ENCODE data around the gene TSHZ2. TPM values are rescaled to one million over a fixed set of nuclear protein-coding genes. Genes with fewer than 3 reads are reported as not detected.

TSHZ2 gene
- total RNA-seq, 1 donor from 2014 or later = 1.2 TPM

DNA sequence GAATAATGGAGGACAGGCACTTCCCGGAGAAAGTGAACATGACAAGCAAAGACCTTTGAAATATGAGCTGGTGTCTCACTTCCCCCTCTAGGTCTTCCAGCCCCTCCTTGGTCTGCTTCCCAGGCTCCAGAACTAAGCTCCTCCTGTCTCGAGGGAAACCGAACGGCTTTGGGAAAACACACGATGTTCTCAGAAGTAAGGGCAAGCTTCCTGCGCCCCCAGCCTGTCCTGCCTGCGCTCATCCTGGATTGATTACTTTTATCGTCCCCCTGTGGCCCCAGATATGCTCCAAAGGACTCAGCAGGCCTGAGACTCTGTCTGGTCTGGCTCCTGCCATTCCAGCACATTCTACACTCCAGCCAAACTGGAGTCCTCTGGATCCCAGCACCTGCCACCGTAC is 538.1 kb downstream of the TSHZ2 start:
- H3K36me3 Mint-ChIP-seq (ENCODE audit: low read depth, unreplicated experiment) = no peaks in the 10 kb centered on the region

DNA sequence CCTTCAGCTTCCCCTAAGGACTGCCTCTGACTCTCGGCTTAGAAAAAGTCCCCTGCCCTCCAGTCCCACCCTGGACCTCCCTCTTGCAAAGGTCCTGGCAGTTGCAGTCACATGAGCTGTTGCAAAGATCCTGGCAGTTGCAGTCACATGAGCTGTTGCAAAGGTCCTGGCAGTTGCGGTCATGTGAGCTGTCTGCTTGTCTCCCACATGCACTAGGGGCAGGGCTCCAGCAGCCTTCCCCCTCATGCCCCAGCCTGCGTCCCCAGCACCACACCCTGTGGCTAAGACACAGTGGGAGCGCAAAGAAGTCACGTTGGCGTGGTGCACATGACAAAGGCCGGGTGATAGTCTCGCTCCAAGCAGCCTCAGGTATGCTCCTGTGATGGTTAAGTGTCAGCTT is 538.5 kb downstream of the TSHZ2 start:
- Mint-ChIP-seq H3K9me3 (ENCODE audit: unreplicated experiment) (no peaks in the 10 kb centered on the region), H3K36me3 (ENCODE audit: low read depth, unreplicated experiment) (no peaks in the 10 kb centered on the region), H3K27me3 (ENCODE audit: low read depth, unreplicated experiment) (no peaks in the 10 kb centered on the region), H3K4me1 (ENCODE audit: low read depth, unreplicated experiment) (peaks cover 3% of the 10 kb centered on the region), H3K27ac (ENCODE audit: unreplicated experiment) (no peak overlapping the region), H3K4me3 (ENCODE audit: unreplicated experiment) (no peak overlapping the region)
- Histone ChIP-seq H3K4me3 (ENCODE audit: insufficient read depth, low read depth, low read length) (no peak overlapping the region), H3K4me2 (ENCODE audit: low read length) (no peak overlapping the region), H4K20me1 (ENCODE audit: insufficient read depth, low read length) (no peaks in the 10 kb centered on the region), H2AFZ (ENCODE audit: low read depth, low read length) (no peak overlapping the region), H3K27me3 (ENCODE audit: insufficient read depth, low read length) (no peaks in the 10 kb centered on the region), H3K27ac (ENCODE audit: low read depth, low read length) (no peak overlapping the region), H3K9ac (ENCODE audit: low read length) (no peak overlapping the region), H3K36me3 (ENCODE audit: insufficient read depth, low read length) (no peaks in the 10 kb centered on the region), H3K9me3 (ENCODE audit: insufficient read depth, low read depth, low read length) (no peaks in the 10 kb centered on the region), H3K4me1 (ENCODE audit: insufficient read depth, low read length) (no peaks in the 10 kb centered on the region), H3K79me2 (ENCODE audit: insufficient read depth, low read length) (no peaks in the 10 kb centered on the region)
- DNase-seq (ENCODE audit: low read depth) (no peak), FAIRE-seq (no peak)
- TF ChIP-seq EZH2 (IDR thresholded peaks at IDR 0.05; ENCODE audit: insufficient read depth, low read length) (no peak), CTCF (IDR thresholded peaks at IDR 0.05; ENCODE audit: insufficient read depth, low read depth, low read length) (no peak)

More for the DNA sequence above, 538.1 kb downstream of the TSHZ2 start:
- Histone ChIP-seq H3K4me3 (ENCODE audit: insufficient read depth, low read depth, low read length) (no peak overlapping the region), H4K20me1 (ENCODE audit: insufficient read depth, low read length) (no peaks in the 10 kb centered on the region), H3K27me3 (ENCODE audit: insufficient read depth, low read length) (no peaks in the 10 kb centered on the region), H3K9ac (ENCODE audit: low read length) (no peak overlapping the region), H3K9me3 (ENCODE audit: insufficient read depth, low read depth, low read length) (no peaks in the 10 kb centered on the region), H3K4me1 (ENCODE audit: insufficient read depth, low read length) (no peaks in the 10 kb centered on the region), H2AFZ (ENCODE audit: low read depth, low read length) (no peak overlapping the region), H3K4me2 (ENCODE audit: low read length) (no peak overlapping the region), H3K27ac (ENCODE audit: low read depth, low read length) (no peak overlapping the region), H3K36me3 (ENCODE audit: insufficient read depth, low read length) (no peaks in the 10 kb centered on the region), H3K79me2 (ENCODE audit: insufficient read depth, low read length) (no peaks in the 10 kb centered on the region)
- no peak overlapping the region for H3K27ac Mint-ChIP-seq (ENCODE audit: unreplicated experiment)
- no peaks in the 10 kb centered on the region for H3K27me3 Mint-ChIP-seq (ENCODE audit: low read depth, unreplicated experiment)
- DNase-seq (ENCODE audit: low read depth) = no peak
- FAIRE-seq = no peak
- TF ChIP-seq EZH2 (IDR thresholded peaks at IDR 0.05; ENCODE audit: insufficient read depth, low read length) (no peak), CTCF (IDR thresholded peaks at IDR 0.05; ENCODE audit: insufficient read depth, low read depth, low read length) (no peak)
- H3K4me1 Mint-ChIP-seq (ENCODE audit: low read depth, unreplicated experiment) = peaks cover 3% of the 10 kb centered on the region
- no peak overlapping the region for H3K4me3 Mint-ChIP-seq (ENCODE audit: unreplicated experiment)
- H3K9me3 Mint-ChIP-seq (ENCODE audit: unreplicated experiment) = no peaks in the 10 kb centered on the region

GRCh38 chr20:53512076-53512475 is 539.9 kb downstream of the TSHZ2 start:
- H4K20me1 ChIP-seq (ENCODE audit: insufficient read depth, low read length) = no peaks in the 10 kb centered on the region
- TF ChIP-seq CTCF (IDR thresholded peaks at IDR 0.05; ENCODE audit: insufficient read depth, low read depth, low read length) = no peak
- TF ChIP-seq EZH2 (IDR thresholded peaks at IDR 0.05; ENCODE audit: insufficient read depth, low read length) = no peak
- H3K79me2 ChIP-seq (ENCODE audit: insufficient read depth, low read length) = no peaks in the 10 kb centered on the region
- Mint-ChIP-seq H3K9me3 (ENCODE audit: unreplicated experiment) (no peaks in the 10 kb centered on the region), H3K36me3 (ENCODE audit: low read depth, unreplicated experiment) (no peaks in the 10 kb centered on the region), H3K27ac (ENCODE audit: unreplicated experiment) (no peak overlapping the region), H3K27me3 (ENCODE audit: low read depth, unreplicated experiment) (no peaks in the 10 kb centered on the region), H3K4me1 (ENCODE audit: low read depth, unreplicated experiment) (peaks cover 3% of the 10 kb centered on the region), H3K4me3 (ENCODE audit: unreplicated experiment) (no peak overlapping the region)
- H3K4me1 ChIP-seq (ENCODE audit: insufficient read depth, low read length) = no peaks in the 10 kb centered on the region
- H3K27ac ChIP-seq (ENCODE audit: low read depth, low read length) = no peak overlapping the region
- H3K4me3 ChIP-seq (ENCODE audit: insufficient read depth, low read depth, low read length) = no peak overlapping the region
- H3K36me3 ChIP-seq (ENCODE audit: insufficient read depth, low read length) = no peaks in the 10 kb centered on the region
- no peak overlapping the region for H2AFZ ChIP-seq (ENCODE audit: low read depth, low read length)
- H3K9ac ChIP-seq (ENCODE audit: low read length) = no peak overlapping the region
- FAIRE-seq (no peak), DNase-seq (ENCODE audit: low read depth) (no peak)
- no peak overlapping the region for H3K4me2 ChIP-seq (ENCODE audit: low read length)
- H3K9me3 ChIP-seq (ENCODE audit: insufficient read depth, low read depth, low read length) = no peaks in the 10 kb centered on the region
- H3K27me3 ChIP-seq (ENCODE audit: insufficient read depth, low read length) = no peaks in the 10 kb centered on the region

Data from astrocyte (in vitro differentiated cells and primary cell).